Endometrium (tissue), 2 donors: Measurements from ENCODE around the gene SNX8.
"Not testable (repeated sequence)": the region's sequence is repeated elsewhere in the genome, so short reads cannot be mapped to it uniquely, and the experiment has no call there.

ENCODE experiments used
- FAIRE-seq: peaks from 2 replicates; lab custom pipeline; 2012; peaks lifted over from hg19 to GRCh38; lab: Jason Lieb, UNC
- donor health status: control.
- donor health status: control.

The SNX8 gene, protein sequence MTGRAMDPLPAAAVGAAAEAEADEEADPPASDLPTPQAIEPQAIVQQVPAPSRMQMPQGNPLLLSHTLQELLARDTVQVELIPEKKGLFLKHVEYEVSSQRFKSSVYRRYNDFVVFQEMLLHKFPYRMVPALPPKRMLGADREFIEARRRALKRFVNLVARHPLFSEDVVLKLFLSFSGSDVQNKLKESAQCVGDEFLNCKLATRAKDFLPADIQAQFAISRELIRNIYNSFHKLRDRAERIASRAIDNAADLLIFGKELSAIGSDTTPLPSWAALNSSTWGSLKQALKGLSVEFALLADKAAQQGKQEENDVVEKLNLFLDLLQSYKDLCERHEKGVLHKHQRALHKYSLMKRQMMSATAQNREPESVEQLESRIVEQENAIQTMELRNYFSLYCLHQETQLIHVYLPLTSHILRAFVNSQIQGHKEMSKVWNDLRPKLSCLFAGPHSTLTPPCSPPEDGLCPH

DNA sequence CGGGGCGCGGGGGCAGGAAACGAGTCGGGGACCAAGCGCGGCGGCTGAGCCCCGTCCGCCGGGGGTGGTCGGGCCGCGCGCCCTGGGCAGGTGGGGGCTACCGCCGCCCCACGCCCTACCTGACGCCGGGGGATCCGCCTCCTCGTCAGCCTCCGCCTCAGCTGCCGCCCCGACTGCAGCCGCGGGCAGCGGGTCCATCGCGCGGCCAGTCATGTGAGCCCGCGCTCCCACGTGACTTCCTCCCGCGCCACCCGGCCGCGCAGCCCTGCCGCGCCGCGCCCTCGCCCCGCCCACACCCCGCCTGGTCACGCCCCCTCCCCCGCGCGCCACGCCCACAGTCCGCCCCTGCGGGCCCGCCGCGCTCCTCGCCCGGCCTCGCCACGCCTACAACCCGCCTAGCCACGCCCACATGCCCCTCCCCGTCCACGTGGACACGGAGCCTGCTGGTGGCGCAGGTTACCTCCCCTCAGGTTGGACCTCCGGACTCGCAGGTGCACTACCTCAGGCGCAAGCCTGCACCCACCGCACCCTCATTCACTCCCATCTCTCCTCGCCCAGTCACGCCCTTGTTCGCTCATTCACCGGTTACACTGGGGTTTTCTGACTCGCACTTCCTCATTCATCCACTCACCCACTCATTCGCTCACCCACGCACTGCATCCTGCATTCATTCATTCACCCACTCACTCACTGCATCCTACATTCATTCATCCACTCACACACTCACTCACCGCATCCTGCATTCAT, at the start of gene SNX8:
TSS of gene SNX8 (minus strand) at position 233 of the 747 bp plus-strand sequence. CDS start at position 213, 20 bp downstream.
- FAIRE-seq, result no peak

- FAIRE-seq, result no peak
Measured at GRCh38 chr7:2362385-2363088, 48.3 kb upstream of the SNX8 start.

- no peak for FAIRE-seq
Measured at GRCh38 chr7:2360796-2361195, 46.6 kb upstream of the SNX8 start.

- FAIRE-seq, result no peak
Measured at GRCh38 chr7:2359610-2360009, 45.4 kb upstream of the SNX8 start.

- FAIRE-seq, result no peak
Measured at GRCh38 chr7:2358968-2359527, 44.8 kb upstream of the SNX8 start.

DNA sequence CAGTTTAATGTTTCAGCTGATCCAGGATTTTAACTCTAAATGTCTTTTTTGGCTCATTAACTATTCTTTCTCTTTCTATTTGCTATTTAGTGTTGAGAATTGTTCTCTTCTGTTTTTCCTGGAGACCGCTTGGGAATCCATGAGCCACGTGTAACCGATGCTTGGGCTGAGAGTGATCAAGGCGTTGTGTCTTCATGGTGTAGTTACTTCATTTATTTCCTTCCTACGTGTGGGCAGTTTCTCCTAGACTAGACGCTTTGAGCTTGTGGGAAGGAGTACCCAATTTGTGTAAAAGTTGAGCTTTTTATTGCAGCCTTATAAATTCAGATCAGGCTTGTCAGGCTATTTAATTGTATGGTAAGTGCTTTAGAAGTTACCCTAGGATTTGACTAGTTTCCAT, 43.3 kb upstream of the SNX8 start:
- no peak for FAIRE-seq

- no peak for FAIRE-seq
Measured at GRCh38 chr7:2357165-2357564, 42.9 kb upstream of the SNX8 start.

DNA sequence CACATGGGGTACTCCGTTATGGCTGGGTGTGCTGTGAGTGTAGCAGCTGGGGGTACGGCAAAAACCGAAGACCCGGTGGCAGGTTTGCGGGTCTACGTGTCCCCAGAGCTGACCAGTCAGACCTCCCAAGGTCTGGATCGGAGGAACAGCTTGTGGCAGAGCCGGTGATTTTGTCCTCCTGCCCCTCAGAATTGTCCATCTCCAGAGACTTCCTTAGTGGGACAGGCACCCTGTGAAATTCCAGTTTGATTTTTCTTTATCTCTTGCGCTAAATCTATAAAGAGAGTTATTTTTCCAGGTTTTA, 41.4 kb upstream of the SNX8 start:
- FAIRE-seq, result no peak

- no peak for FAIRE-seq
Measured at GRCh38 chr7:2354939-2355704, 40.9 kb upstream of the SNX8 start.

- FAIRE-seq, result no peak
Measured at GRCh38 chr7:2354186-2354938, 40.1 kb upstream of the SNX8 start, which contains the start of gene EIF3B. EIF3B (plus strand) TSS chr7:2354827; CDS start chr7:2354922, 95 bp downstream.

GRCh38 chr7:2353936-2354185, 39.6 kb upstream of the SNX8 start:
- FAIRE-seq, result no peak

DNA sequence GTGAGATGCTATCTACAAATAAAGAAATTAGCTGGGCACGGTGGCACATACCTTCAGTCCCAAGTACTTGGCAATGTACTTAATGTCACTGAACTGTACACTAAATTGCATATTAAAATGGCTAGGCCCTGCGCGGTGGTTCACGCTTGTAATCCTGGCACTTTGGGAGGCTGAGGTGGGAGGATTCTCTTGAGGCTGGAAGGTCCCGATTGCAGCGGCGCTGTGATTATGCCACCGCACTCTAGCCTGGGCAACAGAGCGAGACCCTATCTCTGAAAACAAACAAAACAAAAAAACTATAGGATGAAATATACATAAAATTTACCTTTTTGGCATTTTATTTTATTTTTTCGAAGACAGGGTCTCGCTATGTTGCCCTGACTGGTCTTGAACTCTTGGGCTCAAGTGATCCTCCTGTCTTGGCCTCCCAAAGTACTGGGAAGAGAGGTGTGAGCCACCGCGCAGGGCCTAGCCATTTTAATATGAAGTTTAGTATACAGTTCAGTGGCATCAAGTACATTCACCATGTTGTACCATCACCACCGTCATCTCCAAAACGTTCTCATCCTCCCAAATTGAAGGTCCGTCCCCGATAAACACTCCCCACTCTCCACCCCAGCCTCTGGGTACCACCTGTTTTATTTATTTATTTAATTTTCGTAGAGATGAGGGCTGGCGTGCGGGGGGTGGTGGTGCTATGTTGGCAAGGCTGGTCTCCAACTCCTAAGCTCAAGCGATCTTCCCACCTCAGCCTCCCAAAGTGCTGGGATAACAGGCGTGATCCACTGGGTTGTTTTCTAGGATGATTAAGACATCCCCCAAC, 39.1 kb upstream of the SNX8 start:
- no peak for FAIRE-seq

DNA sequence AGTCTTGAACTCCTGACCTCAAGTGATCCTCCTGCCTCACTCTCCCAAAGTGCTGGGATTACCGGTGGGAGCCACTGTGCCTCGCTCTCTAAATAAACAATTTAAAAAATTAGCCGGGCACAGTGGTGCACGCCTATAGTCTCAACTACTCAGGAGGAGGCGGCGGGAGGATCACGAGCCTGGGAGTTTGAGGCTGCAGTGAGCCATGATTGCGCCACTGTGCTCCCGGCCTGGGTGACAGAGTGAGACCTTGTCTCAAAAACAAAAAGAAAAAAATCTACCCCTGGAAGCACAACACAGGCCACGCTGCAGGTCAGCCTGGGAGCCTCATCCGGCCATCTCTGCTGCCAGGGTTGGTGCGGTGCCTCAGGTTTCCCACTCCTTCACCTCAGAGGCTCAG, 36.6 kb upstream of the SNX8 start:
- no peak for FAIRE-seq

DNA sequence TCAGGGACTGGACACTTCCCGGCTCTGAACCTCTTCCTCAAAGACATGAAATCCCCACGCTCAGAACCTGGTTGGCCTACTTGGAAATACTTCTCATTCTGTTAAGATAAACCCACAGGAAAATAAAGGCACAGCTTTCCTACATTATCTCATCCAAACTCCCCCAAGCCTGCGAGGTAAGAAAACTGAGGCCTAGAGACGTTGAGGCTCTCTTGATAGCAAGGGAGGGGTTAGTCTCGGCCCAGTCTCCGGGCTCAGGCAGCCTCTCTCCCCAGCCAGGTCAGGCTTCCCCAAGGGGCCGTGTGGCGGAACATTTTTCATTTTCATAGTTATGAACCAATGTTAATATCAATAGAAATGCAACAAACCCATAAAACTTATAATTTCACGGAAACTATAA, 35.8 kb upstream of the SNX8 start:
- no peak for FAIRE-seq

DNA sequence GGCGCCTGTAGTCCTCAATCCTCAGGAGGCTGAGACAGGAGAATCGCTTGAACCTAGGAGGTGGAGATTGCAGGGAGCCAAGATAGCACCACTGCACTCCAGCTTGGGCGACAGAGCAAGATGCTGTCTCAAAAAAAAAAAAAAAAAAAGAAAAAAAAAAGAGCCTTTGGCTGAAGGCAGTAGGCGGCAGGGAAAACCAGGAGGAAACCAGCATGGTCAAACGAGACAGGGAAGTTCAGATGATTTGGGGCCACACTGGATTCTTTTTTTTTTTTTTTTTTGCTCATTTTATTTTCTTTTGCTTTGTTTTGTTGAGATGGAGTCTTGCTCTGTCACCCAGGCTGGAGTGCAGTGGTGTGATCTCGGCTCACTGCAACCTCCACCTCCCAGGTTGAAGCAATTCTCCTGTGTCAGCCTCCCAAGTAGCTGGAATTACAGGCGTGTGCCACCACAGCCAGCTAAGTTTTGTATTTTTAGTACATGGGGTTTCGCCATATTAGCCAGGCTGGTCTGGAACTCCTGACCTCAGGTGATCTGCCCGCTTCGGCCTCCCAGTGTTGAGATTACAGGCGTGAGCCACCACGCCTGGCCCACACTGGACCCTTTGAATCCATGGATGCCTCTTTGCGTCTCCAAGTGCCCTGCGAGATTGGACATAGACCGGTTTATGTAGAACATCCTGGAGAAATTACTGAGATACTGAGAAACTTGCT, 33.3 kb upstream of the SNX8 start:
- FAIRE-seq, result not testable (repeated sequence)

GRCh38 chr7:2336626-2337299, 22.5 kb upstream of the SNX8 start:
- FAIRE-seq, result no peak

DNA sequence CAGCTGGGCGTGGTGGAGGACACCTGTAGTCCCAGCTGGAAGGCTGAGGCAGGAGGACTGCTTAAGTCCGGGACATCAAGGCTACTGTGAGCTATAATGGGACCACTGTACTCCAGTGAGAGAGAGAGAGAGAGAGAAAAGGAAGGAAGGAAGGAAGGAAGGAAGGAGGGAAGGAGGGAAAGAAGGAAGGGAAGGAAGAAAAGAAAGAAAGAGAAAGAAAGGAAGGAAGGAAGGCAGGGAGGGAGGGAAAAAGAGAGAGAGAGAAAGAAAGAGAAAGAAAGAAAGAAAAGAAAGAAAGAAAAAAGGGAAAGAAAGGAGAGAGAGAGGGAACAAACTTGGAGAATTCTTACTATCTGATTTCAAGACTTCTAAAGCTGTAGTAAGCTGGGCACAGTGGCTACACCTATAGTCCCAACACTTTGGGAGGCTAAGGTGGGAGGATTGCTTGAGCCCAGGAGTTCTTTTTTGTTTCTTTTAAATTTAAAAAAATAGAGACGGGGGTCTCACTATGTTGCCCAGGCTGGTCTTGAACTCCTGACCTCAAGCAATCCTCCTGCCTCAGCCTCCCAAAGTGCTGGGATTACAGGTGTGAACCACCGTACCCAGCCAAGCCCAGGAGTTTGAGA, 18.5 kb upstream of the SNX8 start:
- not testable (repeated sequence) for FAIRE-seq

- no peak for FAIRE-seq
Measured at GRCh38 chr7:2331707-2332106, 17.5 kb upstream of the SNX8 start.

DNA sequence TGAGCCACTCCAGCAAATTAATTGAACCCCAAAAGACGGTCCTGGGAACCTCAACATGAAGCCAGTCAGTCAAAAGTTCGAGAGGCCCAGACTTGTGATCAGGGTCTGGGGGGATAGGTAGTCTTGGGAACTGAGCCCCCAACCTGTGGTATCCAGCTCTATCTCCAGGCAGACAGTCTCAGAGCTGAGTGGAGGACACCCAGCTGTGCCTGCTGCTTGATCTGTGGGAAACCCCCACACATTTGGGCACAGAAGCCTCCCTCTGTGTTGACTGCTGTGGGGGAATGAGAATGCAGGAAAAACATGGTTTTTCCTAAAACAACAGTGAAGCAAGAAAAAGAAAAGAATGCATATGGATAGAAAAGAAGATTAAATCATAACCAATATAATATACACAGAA, 16.3 kb upstream of the SNX8 start:
- no peak for FAIRE-seq
